HG03558 (cell line): Measurements from ENCODE around the gene NIPAL1.

ENCODE experiments used
- ATAC-seq: cut with Tn5 transposase; IDR thresholded peaks from one replicate; pipeline ENCODE4 v1.9.1; 2021; ENCODE audit warnings: moderate number of reproducible peaks; ENCODE audit not compliant: unreplicated experiment; ENCODE audit errors: extremely low read depth

NIPAL1 gene

GRCh38 chr4:48024522-48024921 is 8.0 kb downstream of the NIPAL1 start:
- ATAC-seq = no peak

GRCh38 chr4:48025005-48025404 is 8.4 kb downstream of the NIPAL1 start:
- ATAC-seq = no peak

- peak; percentile 70 for ATAC-seq
Observed at GRCh38 chr4:48027653-48028052, 11.1 kb downstream of the NIPAL1 start.

GRCh38 chr4:48028696-48029095 is 12.1 kb downstream of the NIPAL1 start:
- ATAC-seq = no peak

GRCh38 chr4:48030470-48030869 is 13.9 kb downstream of the NIPAL1 start:
- no peak for ATAC-seq

- no peak for ATAC-seq
Observed at GRCh38 chr4:48031802-48032525, 15.4 kb downstream of the NIPAL1 start.

- ATAC-seq = no peak
Observed at GRCh38 chr4:48032721-48033120, 16.1 kb downstream of the NIPAL1 start.

GRCh38 chr4:48033412-48033811 is 16.8 kb downstream of the NIPAL1 start:
- no peak for ATAC-seq

GRCh38 chr4:48033825-48034413 is 17.3 kb downstream of the NIPAL1 start:
- no peak for ATAC-seq

GRCh38 chr4:48035952-48036351 is 19.4 kb downstream of the NIPAL1 start:
- ATAC-seq = no peak

- ATAC-seq = no peak
Observed at GRCh38 chr4:48037117-48037462, 20.5 kb downstream of the NIPAL1 start.

- no peak for ATAC-seq
Observed at GRCh38 chr4:48038666-48039065, 22.1 kb downstream of the NIPAL1 start.

- no peak for ATAC-seq
Observed at GRCh38 chr4:48039561-48039960, 23.0 kb downstream of the NIPAL1 start.

GRCh38 chr4:48041535-48042137 is 25.1 kb downstream of the NIPAL1 start:
- no peak for ATAC-seq

GRCh38 chr4:48042979-48043461 is 26.4 kb downstream of the NIPAL1 start:
- ATAC-seq = no peak

- no peak for ATAC-seq
Observed at GRCh38 chr4:48043504-48043903, 26.9 kb downstream of the NIPAL1 start.

GRCh38 chr4:48044298-48044697 is 27.7 kb downstream of the NIPAL1 start:
- ATAC-seq = no peak

- ATAC-seq = no peak
Observed at GRCh38 chr4:48046059-48046458, 29.5 kb downstream of the NIPAL1 start.

- peak; percentile 97 for ATAC-seq
Observed at GRCh38 chr4:48047421-48047844, 30.9 kb downstream of the NIPAL1 start.

- ATAC-seq = no peak
Observed at GRCh38 chr4:48047896-48048295, 31.3 kb downstream of the NIPAL1 start.

- ATAC-seq = no peak
Observed at GRCh38 chr4:48049483-48049882, 32.9 kb downstream of the NIPAL1 start.

GRCh38 chr4:48051078-48051477 is 34.5 kb downstream of the NIPAL1 start:
- ATAC-seq = no peak
